Mesenchymal stem cell (in vitro differentiated cells and primary cell): Measurements from ENCODE around the gene POMT2.

Source experiments
- DNase-seq: peaks from one replicate; pipeline ENCODE4 v3.0.0-alpha.2; 2013
- H2AFZ ChIP-seq: one replicate; pipeline ENCODE4 v1.6.1; 2013; ENCODE audit warnings: low read depth, mild to moderate bottlenecking, control low read depth, inconsistent platforms, low read length, moderate library complexity
- H2AK5ac ChIP-seq: 2 replicates; pipeline ENCODE4 v1.6.1; 2013; ENCODE audit warnings: low read length, moderate library complexity, mild to moderate bottlenecking, inconsistent platforms; ENCODE audit not compliant: severe bottlenecking
- H2BK120ac ChIP-seq: one replicate; pipeline ENCODE4 v1.6.1; 2013; ENCODE audit warnings: low read depth, mild to moderate bottlenecking, inconsistent platforms, low read length, moderate library complexity
- H2BK12ac ChIP-seq, 2 experiments: one replicate each; pipeline ENCODE4 v1.6.1; 2013; ENCODE audit warnings: inconsistent platforms in 2 of 2, low read length in 2 of 2, mild to moderate bottlenecking in 2 of 2, moderate library complexity in 2 of 2, control low read depth in 1 of 2
- H2BK15ac ChIP-seq: one replicate; pipeline ENCODE4 v1.6.1; 2013; ENCODE audit warnings: mild to moderate bottlenecking, low read depth, inconsistent platforms; ENCODE audit not compliant: poor library complexity, severe bottlenecking
- H2BK5ac ChIP-seq: 2 replicates; pipeline ENCODE4 v1.6.1; 2013; ENCODE audit warnings: low read depth, mild to moderate bottlenecking, low read length, control low read depth, inconsistent platforms; ENCODE audit not compliant: poor library complexity, severe bottlenecking
- H3K14ac ChIP-seq, 2 experiments: one replicate each; pipeline ENCODE4 v1.6.1; 2013; ENCODE audit warnings: inconsistent platforms in 2 of 2, low read length in 2 of 2, control low read depth in 1 of 2, mild to moderate bottlenecking in 1 of 2, moderate library complexity in 1 of 2
- H3K18ac ChIP-seq, 2 experiments: one replicate each; pipeline ENCODE4 v1.6.1; 2013; ENCODE audit warnings: inconsistent platforms in 2 of 2, low read length in 2 of 2, control low read depth in 1 of 2, low read depth in 1 of 2, mild to moderate bottlenecking in 1 of 2
- H3K23ac ChIP-seq, 2 experiments: one replicate each; pipeline ENCODE4 v1.6.1; 2013; ENCODE audit warnings: inconsistent platforms in 2 of 2, low read length in 2 of 2, mild to moderate bottlenecking in 2 of 2, moderate library complexity in 2 of 2, control low read depth in 1 of 2
- H3K27ac ChIP-seq: 2 replicates; pipeline ENCODE4 v1.5.1; 2013; ENCODE audit warnings: mild to moderate bottlenecking, moderate library complexity, low read length, control low read depth, inconsistent platforms; ENCODE audit not compliant: poor library complexity, severe bottlenecking
- H3K27me3 ChIP-seq, 2 experiments: 2 replicates each; pipeline versions ENCODE4 v1.6.1 to v1.7.0; 2013; ENCODE audit warnings: low read length in 2 of 2, mild to moderate bottlenecking in 2 of 2, moderate library complexity in 2 of 2, control low read depth in 1 of 2, inconsistent platforms in 1 of 2; ENCODE audit not compliant: control insufficient read depth in 1 of 2, insufficient read depth in 1 of 2
- H3K36me3 ChIP-seq, 2 experiments: 2 replicates each; pipeline versions ENCODE4 v1.6.1 to v1.7.0; 2013; ENCODE audit warnings: low read length in 2 of 2, control low read depth in 1 of 2, inconsistent platforms in 1 of 2, low read depth in 1 of 2, mild to moderate bottlenecking in 1 of 2; ENCODE audit not compliant: insufficient read depth in 2 of 2, control insufficient read depth in 1 of 2
- H3K4ac ChIP-seq, 2 experiments: one replicate each; pipeline ENCODE4 v1.6.1; 2013; ENCODE audit warnings: inconsistent platforms in 2 of 2, low read length in 2 of 2, mild to moderate bottlenecking in 2 of 2, moderate library complexity in 2 of 2, control low read depth in 1 of 2, low read depth in 1 of 2
- H3K4me1 ChIP-seq: 2 replicates; pipeline ENCODE4 v1.6.1; 2013; ENCODE audit warnings: low read depth, low read length, control low read depth; ENCODE audit not compliant: control insufficient read depth, insufficient read depth
- H3K4me2 ChIP-seq: 2 replicates; pipeline ENCODE4 v1.6.1; 2013; ENCODE audit warnings: low read length, mild to moderate bottlenecking, inconsistent platforms; ENCODE audit not compliant: poor library complexity, severe bottlenecking
- H3K4me3 ChIP-seq, 2 experiments: 2 replicates each; pipeline versions ENCODE4 v1.5.1 to v1.7.0; 2013; ENCODE audit warnings: low read length in 2 of 2, mild to moderate bottlenecking in 2 of 2, control low read depth in 1 of 2, low read depth in 1 of 2; ENCODE audit not compliant: insufficient read depth in 1 of 2
- H3K79me1 ChIP-seq: replicated peaks from 2 replicates; pipeline ENCODE4 v1.6.1; 2013; ENCODE audit warnings: mild to moderate bottlenecking, control low read depth, low read length, inconsistent platforms; ENCODE audit not compliant: poor library complexity, severe bottlenecking
- H3K9ac ChIP-seq: 2 replicates; pipeline ENCODE4 v1.7.0; 2013; ENCODE audit warnings: mild to moderate bottlenecking, low read length, moderate library complexity
- H3K9me3 ChIP-seq: 2 replicates; pipeline ENCODE4 v1.7.0; 2013; ENCODE audit warnings: mild to moderate bottlenecking, low read length; ENCODE audit not compliant: control insufficient read depth
- H4K8ac ChIP-seq: one replicate; pipeline ENCODE4 v1.6.1; 2013; ENCODE audit warnings: inconsistent platforms, mild to moderate bottlenecking, low read length, moderate library complexity
- H4K91ac ChIP-seq: one replicate; pipeline ENCODE4 v1.6.1; 2013; ENCODE audit warnings: mild to moderate bottlenecking, low read length, inconsistent platforms
- WGBS: methylation state at CpG from one replicate; pipeline ENCODE4 v1.1.7; 2013; ENCODE audit warnings: mixed read lengths; 5-methylcytosine and 5-hydroxymethylcytosine counted together

POMT2 gene

DNA sequence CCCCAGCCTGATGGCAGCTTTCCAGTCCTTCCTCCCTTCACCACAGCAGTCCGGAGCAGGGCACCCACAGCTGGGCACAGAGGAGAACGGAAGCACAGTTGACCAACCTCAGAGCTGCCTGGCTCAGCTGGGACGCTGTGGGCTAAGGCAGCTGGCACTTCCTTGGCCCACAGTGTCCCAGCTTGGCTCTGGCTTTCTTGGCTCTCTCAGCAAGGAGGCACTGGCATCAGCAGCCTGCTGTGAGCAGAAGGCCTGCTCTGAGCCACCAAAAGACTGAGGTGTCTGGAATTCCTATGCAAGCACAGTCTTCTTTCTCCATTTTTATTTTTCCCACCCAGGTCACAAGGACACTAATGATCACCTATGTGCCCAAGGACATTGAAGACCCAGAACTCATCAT lies 82.3 kb downstream of the POMT2 start:
- Histone ChIP-seq H2BK15ac (no peak overlapping the region), H3K36me3 (no peaks in the 10 kb centered on the region), H4K91ac (no peak overlapping the region), H3K27me3 (peaks cover 0 to 13% of the 10 kb centered on the region in 2 experiments), H3K9ac (no peak overlapping the region), H3K14ac (no peak overlapping the region), H3K27ac (no peak overlapping the region), H2AFZ (no peak overlapping the region), H3K4me2 (no peak overlapping the region), H3K9me3 (no peaks in the 10 kb centered on the region), H2BK12ac (no peak overlapping the region), H3K79me1 (no peaks in the 10 kb centered on the region), H3K4ac (no peak overlapping the region), H3K4me1 (no peaks in the 10 kb centered on the region), H4K8ac (no peak overlapping the region), H2BK5ac (no peak overlapping the region), H2AK5ac (no peak overlapping the region), H2BK120ac (no peak overlapping the region), H3K23ac (no peak overlapping the region), H3K18ac (no peak overlapping the region), H3K4me3 (no peak overlapping the region)
- 56% methylated on average over 3 of the region's 3 CpGs for WGBS
- no peak for DNase-seq

DNA sequence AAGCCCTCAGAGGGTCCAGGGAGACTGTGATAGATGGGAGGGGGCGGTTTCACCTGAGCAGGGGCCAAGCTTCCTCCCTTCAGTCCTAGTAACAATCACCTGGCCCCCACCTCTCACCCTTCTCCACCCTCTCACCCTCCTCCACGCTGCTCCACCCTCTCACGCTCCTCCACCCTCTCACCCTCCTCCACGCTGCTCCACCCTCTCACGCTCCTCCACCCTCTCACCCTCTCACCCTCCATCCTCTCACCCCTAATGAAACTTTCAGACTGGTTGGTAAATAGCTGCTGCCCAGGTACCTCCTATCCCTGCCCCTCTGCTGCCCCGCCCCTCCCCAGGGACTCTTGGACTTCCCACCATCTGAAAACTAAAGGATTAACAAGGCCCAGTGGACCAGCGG lies 83.9 kb downstream of the POMT2 start:
- Histone ChIP-seq H3K4ac (no peak overlapping the region), H3K79me1 (no peaks in the 10 kb centered on the region), H2BK120ac (no peak overlapping the region), H3K9ac (no peak overlapping the region), H4K91ac (no peak overlapping the region), H3K27me3 (peaks cover 0 to 18% of the 10 kb centered on the region in 2 experiments), H3K4me2 (no peak overlapping the region), H2BK12ac (no peak overlapping the region), H2BK5ac (no peak overlapping the region), H3K14ac (no peak overlapping the region), H3K18ac (no peak overlapping the region), H3K9me3 (no peaks in the 10 kb centered on the region), H3K4me3 (no peak overlapping the region), H3K36me3 (no peaks in the 10 kb centered on the region), H3K23ac (no peak overlapping the region), H2AFZ (no peak overlapping the region), H2AK5ac (no peak overlapping the region), H2BK15ac (no peak overlapping the region), H3K27ac (no peak overlapping the region), H3K4me1 (no peaks in the 10 kb centered on the region), H4K8ac (no peak overlapping the region)
- WGBS = 68% methylated on average over 7 of the region's 7 CpGs
- DNase-seq = no peak

DNA sequence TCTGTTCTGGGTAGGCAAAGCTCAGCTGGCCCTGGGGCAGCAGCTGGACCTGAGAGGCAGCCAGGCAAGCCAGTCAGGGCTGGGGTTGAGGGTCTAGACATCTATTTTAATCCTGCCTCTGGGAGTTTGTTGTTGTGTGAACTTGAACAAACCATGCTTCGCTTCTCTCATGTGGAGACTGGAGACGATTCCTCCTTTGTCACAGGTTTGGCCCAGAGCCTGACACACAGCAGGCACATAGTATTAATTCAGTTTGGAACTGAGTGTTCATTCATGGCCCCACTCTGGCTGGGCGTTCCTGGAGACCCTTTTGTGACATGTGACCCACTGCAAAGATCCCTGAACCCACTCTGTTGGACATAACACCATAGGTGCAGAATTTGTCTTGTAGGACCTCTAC lies 89.0 kb downstream of the POMT2 start:
- H3K27me3 ChIP-seq = peaks cover 0 to 12% of the 10 kb centered on the region in 2 experiments
- H3K23ac ChIP-seq = no peak overlapping the region
- no peak overlapping the region for H2BK5ac ChIP-seq
- H3K4ac ChIP-seq = no peak overlapping the region
- H3K4me2 ChIP-seq = no peak overlapping the region
- H2BK120ac ChIP-seq = no peak overlapping the region
- H3K79me1 ChIP-seq = no peaks in the 10 kb centered on the region
- no peak overlapping the region for H4K91ac ChIP-seq
- no peaks in the 10 kb centered on the region for H3K9me3 ChIP-seq
- no peaks in the 10 kb centered on the region for H3K4me1 ChIP-seq
- H3K9ac ChIP-seq = no peak overlapping the region
- H2BK12ac ChIP-seq = no peak overlapping the region
- no peak overlapping the region for H2BK15ac ChIP-seq
- no peak overlapping the region for H2AFZ ChIP-seq
- H3K27ac ChIP-seq = no peak overlapping the region
- no peak overlapping the region for H3K14ac ChIP-seq
- no peaks in the 10 kb centered on the region for H3K36me3 ChIP-seq
- DNase-seq = no peak
- no peak overlapping the region for H3K18ac ChIP-seq
- no peak overlapping the region for H4K8ac ChIP-seq
- WGBS = 66% methylated on average over 3 of the region's 3 CpGs
- H2AK5ac ChIP-seq = no peak overlapping the region
- H3K4me3 ChIP-seq = no peak overlapping the region

DNA sequence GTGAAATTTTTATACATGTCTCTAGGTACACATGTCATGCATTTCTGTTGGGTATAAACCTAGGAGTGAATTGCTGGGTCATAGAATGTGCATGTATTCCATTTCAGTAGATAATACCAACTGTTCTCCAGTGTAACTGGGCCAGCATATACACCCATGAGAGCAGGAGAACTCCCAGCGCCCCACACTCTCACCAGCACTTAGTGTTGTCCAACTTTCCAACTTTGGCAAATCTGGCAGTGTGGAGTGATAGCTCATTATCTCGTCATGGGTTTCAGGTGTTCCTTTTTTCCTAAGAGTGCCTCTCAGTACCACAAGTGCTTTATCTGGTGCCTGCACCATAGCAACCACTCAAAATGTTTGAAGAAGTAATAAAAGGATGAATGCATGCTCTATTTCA lies 89.8 kb downstream of the POMT2 start:
- Histone ChIP-seq H2BK12ac (no peak overlapping the region), H2BK5ac (no peak overlapping the region), H3K23ac (no peak overlapping the region), H3K4me2 (no peak overlapping the region), H3K27me3 (peaks cover 3 to 13% of the 10 kb centered on the region in 2 experiments), H3K18ac (no peak overlapping the region), H3K4me1 (no peaks in the 10 kb centered on the region), H4K8ac (no peak overlapping the region), H2AFZ (no peak overlapping the region), H3K9me3 (no peaks in the 10 kb centered on the region), H2BK120ac (no peak overlapping the region), H3K4ac (no peak overlapping the region), H3K79me1 (no peaks in the 10 kb centered on the region), H3K14ac (no peak overlapping the region), H3K36me3 (no peaks in the 10 kb centered on the region), H2BK15ac (no peak overlapping the region), H2AK5ac (no peak overlapping the region), H3K27ac (no peak overlapping the region), H3K4me3 (no peak overlapping the region), H4K91ac (no peak overlapping the region), H3K9ac (no peak overlapping the region)
- no peak for DNase-seq
- 69% methylated on average over 2 of the region's 2 CpGs for WGBS
